Small intestine (tissue), 7 donors: Measurements from ENCODE around the gene RNPEPL1. TPM values are rescaled to one million over a fixed set of nuclear protein-coding genes. Genes with fewer than 3 reads are reported as not detected.

Source experiments
- DNase-seq, 2 donors: peaks; one replicate each; pipeline versions ENCODE4 v3.0.0 to v3.0.0-alpha.2; 2013
- FAIRE-seq: peaks from 2 replicates; lab custom pipeline; 2012; peaks lifted over from hg19 to GRCh38; lab: Jason Lieb, UNC
- H3K27ac ChIP-seq, 3 donors: one replicate each; pipeline ENCODE4 v1.5.1; 2013; ENCODE audit warnings: low read length in 2 of 3, mild to moderate bottlenecking in 2 of 3, control low read depth in 1 of 3, inconsistent platforms in 1 of 3, low read depth in 1 of 3, moderate library complexity in 1 of 3
- H3K27me3 ChIP-seq, 3 donors: one replicate each; pipeline ENCODE4 v1.6.1; 2013; ENCODE audit warnings: low read length in 3 of 3, inconsistent platforms in 1 of 3; ENCODE audit not compliant: control insufficient read depth in 3 of 3, insufficient read depth in 3 of 3
- H3K36me3 ChIP-seq, 3 donors: one replicate each; pipeline ENCODE4 v1.6.1; 2013; ENCODE audit warnings: low read length in 3 of 3, inconsistent platforms in 1 of 3, low read depth in 1 of 3, mild to moderate bottlenecking in 1 of 3, moderate library complexity in 1 of 3; ENCODE audit not compliant: control insufficient read depth in 3 of 3, insufficient read depth in 2 of 3
- H3K4me1 ChIP-seq, 3 donors: one replicate each; pipeline ENCODE4 v1.6.1; 2013; ENCODE audit warnings: low read length in 2 of 3, inconsistent platforms in 1 of 3, low read depth in 1 of 3, mild to moderate bottlenecking in 1 of 3, moderate library complexity in 1 of 3; ENCODE audit not compliant: control insufficient read depth in 3 of 3, insufficient read depth in 2 of 3
- H3K4me3 ChIP-seq, 3 donors: one replicate each; pipeline ENCODE4 v1.5.1; 2013; ENCODE audit warnings: low read length in 3 of 3, control low read depth in 1 of 3, inconsistent platforms in 1 of 3, low read depth in 1 of 3, mild to moderate bottlenecking in 1 of 3, moderate library complexity in 1 of 3
- H3K9me3 ChIP-seq, 2 donors: one replicate each; pipeline ENCODE4 v1.6.1; 2013; ENCODE audit warnings: low read depth in 1 of 2, low read length in 1 of 2; ENCODE audit not compliant: control insufficient read depth in 2 of 2, insufficient read depth in 1 of 2
- WGBS, 3 donors: extraction: QIAGEN DNeasy Blood & Tissue Kit; methylation state at CpG; one replicate each; pipeline ENCODE4 v1.1.7; 2013; 5-methylcytosine and 5-hydroxymethylcytosine counted together
- polyA plus RNA-seq, 4 donors: library from polyadenylated mRNA; stranded (reverse) in 3 of 4; unstranded in 1 of 4; fragments of 200-250 nt in 3 of 4; fragments of 120-200 nt in 1 of 4; gene quantifications; one replicate each; pipeline versions ENCODE4 v1.2.1 to v1.2.3, GENCODE V29; 2013
- donor health status: healthy with polysubstance abuse.
- donor health status: control.
- donor health status: control.
- donor health status: Bipolar disorder and iron deficiency.
- donor health status: healthy.

Gene RNPEPL1
- polyA plus RNA-seq, 4 donors: 63.6 to 149 (median 115) TPM

DNA sequence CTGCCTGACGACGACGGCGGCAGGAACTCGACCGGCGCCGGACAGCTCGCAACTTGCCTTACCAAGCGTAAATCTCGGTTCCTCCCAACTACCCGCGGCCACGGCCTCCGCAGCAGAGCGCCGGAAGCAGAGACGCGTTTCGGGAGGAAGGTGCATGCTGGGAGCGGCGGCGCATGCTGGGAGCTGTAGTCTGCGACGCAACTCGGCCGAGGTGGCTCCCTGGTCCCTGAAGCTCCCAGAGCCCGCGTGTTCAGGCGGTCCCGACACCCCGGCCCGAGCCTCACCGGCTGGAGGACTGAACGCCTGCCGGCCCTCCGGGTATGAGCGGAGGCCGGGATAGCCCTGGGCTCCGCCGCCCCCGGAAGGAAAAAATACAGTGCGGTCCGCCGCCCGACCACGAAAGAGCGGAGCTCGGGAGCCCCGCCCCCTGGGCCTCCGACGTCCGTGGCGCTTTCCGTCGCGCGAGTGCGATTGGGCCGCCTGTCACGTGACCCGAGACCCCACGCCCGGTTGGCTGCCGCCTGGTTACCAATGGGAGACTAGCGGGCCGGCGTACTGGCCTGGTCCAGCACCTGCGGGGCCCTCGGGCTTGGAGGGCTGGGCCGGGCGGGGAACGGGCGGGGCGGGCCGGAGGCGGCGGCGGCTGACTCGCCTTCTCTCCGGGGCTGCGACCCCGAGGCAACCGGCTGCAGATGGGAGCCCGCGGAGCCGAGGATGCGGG lies 18.1 kb downstream of the RNPEPL1 start, which contains the start of gene CAPN10:
Gene CAPN10, plus strand, starts transcription at position 537 of the 721 bp plus-strand sequence. Its CDS starts 178 bp downstream, at position 715.
- H3K4me3 ChIP-seq: peak within 1 kb of the TSS; percentile 87 to 90 (median 88)
- H3K36me3 ChIP-seq: peaks cover 0 to 43% (median 2%) of the 10 kb centered on the region in 3 donors
- DNase-seq (peak; percentile 98 to 99), FAIRE-seq (no peak)
- H3K9me3 ChIP-seq: peaks cover 0 to 7% of the 10 kb centered on the region in 2 donors
- peaks cover 5 to 18% (median 15%) of the 10 kb centered on the region in 3 donors for H3K4me1 ChIP-seq
- no peaks in the 10 kb centered on the region for H3K27me3 ChIP-seq
- peak within 1 kb of the TSS; percentile 79 to 95 (median 83) for H3K27ac ChIP-seq
- 0 to 1% (median 0%) methylated on average over 79 to 88 of the region's 88 CpGs for WGBS, 3 donors

DNA sequence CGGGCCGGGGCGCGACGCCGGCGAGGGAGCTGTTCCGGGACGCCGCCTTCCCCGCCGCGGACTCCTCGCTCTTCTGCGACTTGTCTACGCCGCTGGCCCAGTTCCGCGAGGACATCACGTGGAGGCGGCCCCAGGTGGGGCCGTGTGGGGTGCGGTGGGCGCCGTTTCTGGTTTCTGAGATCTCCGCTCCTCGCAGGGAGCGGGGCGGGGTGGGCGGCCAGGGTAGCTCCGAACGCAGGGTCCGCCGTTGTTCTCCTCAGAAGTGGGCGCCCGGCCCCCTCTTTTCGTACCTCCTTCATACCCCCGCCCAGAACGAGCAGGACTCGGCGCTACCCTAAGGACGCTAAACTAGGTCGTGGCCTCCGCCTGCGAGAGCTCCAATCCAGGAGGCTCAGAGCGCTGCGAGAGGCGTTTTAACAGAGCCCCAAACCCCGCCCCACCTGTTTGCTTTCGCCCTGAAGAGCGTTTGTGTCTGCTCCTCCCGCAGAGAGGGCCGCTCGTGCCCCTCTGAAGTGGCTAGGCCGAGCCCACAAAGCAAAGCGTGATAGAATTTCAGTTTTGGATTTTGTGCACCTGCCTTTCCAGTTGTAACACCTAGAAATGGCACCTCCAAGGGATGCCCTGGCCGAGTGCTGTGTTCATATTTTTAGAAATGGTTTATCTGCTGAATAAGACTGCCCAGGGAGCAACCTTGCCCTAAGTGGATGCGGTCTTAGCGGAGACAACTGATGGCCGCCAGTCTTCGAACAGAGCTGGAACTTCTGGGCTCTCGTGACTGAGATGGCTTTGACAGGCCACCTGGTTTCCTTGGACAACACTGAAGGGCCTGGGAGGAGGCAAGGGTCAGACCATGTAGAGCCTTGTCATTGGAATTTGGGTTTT lies 18.9 kb downstream of the RNPEPL1 start:
- FAIRE-seq: no peak
- Histone ChIP-seq H3K4me3 (peak overlapping the region; percentile 59 to 90 (median 88)), H3K36me3 (peaks cover 2 to 47% (median 4%) of the 10 kb centered on the region in 3 donors), H3K9me3 (no peaks in the 10 kb centered on the region), H3K4me1 (peaks cover 5 to 18% (median 15%) of the 10 kb centered on the region in 3 donors), H3K27me3 (no peaks in the 10 kb centered on the region), H3K27ac (peak overlapping the region in 2 of 3 donors; percentile 24 to 39)
- peak; percentile 50 to 60 for DNase-seq
- 2 to 3% (median 3%) methylated on average over 43 to 62 of the region's 62 CpGs for WGBS, 3 donors

DNA sequence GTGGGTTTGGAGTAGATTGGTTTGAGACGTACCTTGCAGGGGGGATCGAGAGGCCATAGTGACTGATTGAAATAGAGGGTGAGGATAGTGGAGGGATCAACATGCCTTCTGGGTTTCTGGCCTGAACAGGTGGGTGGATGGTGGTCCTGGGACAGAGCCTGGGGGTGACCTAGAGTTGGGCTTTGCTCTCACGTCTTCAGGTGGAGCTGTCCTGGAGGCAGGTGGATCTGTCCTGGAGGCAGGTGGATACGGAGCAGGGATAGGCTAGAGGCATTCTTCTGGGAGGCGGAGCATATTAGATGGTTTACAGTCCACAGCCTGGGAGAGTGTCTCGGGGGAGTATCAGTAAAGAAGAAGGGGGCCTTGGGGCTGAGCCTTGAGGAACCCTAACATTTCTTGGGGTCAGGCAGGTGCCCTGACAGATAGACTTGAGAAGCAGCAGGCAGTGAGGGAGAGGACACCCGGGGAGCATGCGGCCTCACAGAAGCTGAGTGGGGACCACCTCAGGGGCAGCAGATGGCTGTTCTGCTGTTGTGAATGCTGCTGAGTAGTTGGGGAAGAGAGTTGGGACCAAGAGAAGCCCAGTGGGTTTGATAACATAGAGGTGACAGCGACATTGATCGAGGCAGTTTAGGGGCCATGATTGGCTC lies 19.8 kb downstream of the RNPEPL1 start:
- H3K27ac ChIP-seq: no peak overlapping the region
- peak overlapping the region in 1 of 3 donors; percentile 88 for H3K4me3 ChIP-seq
- no peaks in the 10 kb centered on the region for H3K27me3 ChIP-seq
- FAIRE-seq: no peak
- WGBS, 3 donors: 67 to 80% (median 77%) methylated on average over 10 of the region's 10 CpGs
- H3K4me1 ChIP-seq: peaks cover 5 to 18% (median 15%) of the 10 kb centered on the region in 3 donors
- no peak for DNase-seq
- H3K9me3 ChIP-seq: no peaks in the 10 kb centered on the region
- peaks cover 2 to 54% (median 6%) of the 10 kb centered on the region in 3 donors for H3K36me3 ChIP-seq

DNA sequence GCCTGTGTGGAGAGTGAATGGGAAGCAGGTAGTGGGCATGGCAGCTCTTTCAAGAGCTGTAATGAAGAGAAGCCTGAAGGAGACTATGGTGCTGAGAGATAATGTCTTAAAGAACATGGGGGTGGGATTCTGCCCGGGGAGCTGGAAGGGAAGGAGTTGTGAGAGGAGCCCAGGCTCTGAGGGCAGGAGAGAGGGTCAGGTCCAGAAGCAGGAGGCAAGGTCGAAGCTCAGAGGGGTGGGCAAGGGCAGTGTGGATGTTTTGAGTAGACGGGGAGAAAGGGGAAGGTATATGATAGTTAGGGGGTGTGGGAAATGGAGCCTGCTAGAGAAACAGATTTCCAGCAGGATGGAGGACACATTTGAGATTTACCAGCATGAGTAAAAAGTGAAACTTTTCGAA lies 20.4 kb downstream of the RNPEPL1 start:
- Histone ChIP-seq H3K27me3 (no peaks in the 10 kb centered on the region), H3K4me3 (no peak overlapping the region), H3K4me1 (peaks cover 5 to 18% (median 15%) of the 10 kb centered on the region in 3 donors), H3K27ac (no peak overlapping the region), H3K36me3 (peaks cover 2 to 55% (median 6%) of the 10 kb centered on the region in 3 donors), H3K9me3 (no peaks in the 10 kb centered on the region)
- DNase-seq (no peak), FAIRE-seq (no peak)
- 77 to 91% (median 81%) methylated on average over 4 of the region's 4 CpGs for WGBS, 3 donors

DNA sequence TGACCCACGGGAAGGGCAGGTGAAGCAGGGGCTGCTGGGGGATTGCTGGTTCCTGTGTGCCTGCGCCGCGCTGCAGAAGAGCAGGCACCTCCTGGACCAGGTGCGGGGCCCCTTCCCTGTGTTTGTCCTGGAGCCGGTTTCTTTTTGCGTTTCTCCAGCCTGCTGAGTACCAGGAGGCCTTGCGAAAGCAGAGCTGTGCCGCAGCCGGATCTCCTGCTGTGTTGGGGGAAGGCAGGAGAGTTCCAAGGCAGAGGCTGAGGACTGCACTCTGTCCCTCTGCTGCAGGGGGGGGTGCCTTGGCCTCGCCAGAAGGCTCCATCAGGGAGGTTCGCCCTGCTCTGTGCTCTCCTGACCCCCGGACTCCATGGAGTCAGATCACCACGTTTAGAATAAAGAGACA lies 21.1 kb downstream of the RNPEPL1 start:
- H3K27me3 ChIP-seq: no peaks in the 10 kb centered on the region
- DNase-seq (no peak), FAIRE-seq (no peak)
- H3K27ac ChIP-seq: no peak overlapping the region
- H3K4me1 ChIP-seq: peaks cover 5 to 18% (median 15%) of the 10 kb centered on the region in 3 donors
- WGBS, 3 donors: 87 to 88% (median 87%) methylated on average over 14 of the region's 14 CpGs
- no peak overlapping the region for H3K4me3 ChIP-seq
- H3K36me3 ChIP-seq: peaks cover 2 to 59% (median 6%) of the 10 kb centered on the region in 3 donors
- H3K9me3 ChIP-seq: no peaks in the 10 kb centered on the region

DNA sequence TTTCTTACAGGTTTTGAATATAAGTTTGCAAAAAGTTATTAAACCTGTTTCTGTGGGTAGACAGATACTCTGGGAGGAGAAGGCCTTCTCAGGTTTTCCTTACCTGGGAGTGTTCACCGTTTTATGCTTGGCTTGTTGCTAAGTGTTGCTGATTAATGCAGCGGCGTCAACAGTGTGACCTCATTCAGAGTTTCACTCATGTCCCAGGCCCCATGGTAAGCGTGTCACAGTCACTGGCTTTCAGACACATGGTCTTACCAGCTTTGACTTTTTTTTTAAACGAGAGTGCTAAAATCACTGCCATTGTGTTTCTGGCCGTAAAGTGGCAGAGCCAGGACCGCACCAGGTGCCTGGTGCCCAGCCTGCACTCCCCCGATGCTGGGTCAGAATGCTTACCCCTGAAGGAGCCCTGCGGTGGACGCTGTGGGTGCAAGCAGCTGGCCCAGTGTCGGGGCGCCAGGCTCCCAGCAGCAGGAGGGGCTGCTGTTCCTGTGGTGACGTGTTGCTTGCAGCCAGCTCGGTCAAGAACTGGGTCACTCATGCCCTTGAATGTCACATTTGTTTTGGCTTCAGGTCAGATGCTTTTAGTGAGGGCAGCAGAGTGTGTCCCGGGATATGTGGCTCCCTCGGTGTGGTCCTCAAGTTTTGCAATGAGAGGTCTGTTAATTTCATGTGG lies 21.7 kb downstream of the RNPEPL1 start:
- no peak for FAIRE-seq
- Histone ChIP-seq H3K4me3 (no peak overlapping the region), H3K4me1 (peaks cover 3 to 15% (median 11%) of the 10 kb centered on the region in 3 donors), H3K9me3 (no peaks in the 10 kb centered on the region), H3K27ac (no peak overlapping the region), H3K27me3 (no peaks in the 10 kb centered on the region), H3K36me3 (peaks cover 2 to 61% (median 6%) of the 10 kb centered on the region in 3 donors)
- 88 to 92% (median 90%) methylated on average over 16 of the region's 16 CpGs for WGBS, 3 donors
- no peak for DNase-seq

DNA sequence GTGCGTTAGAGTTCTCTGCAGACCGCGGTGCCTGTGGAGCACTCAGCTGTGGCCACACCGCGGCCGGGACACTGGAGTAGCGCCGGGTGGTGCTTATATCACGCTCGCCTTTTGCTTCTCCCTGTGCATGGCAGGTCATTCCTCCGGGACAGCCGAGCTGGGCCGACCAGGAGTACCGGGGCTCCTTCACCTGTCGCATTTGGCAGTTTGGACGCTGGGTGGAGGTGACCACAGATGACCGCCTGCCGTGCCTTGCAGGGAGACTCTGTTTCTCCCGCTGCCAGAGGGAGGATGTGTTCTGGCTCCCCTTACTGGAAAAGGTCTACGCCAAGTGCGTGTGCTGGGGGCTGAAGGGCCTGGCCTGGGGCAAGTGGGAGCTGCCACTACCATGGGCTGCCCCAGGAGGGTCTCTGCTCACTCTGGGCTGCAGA lies 22.4 kb downstream of the RNPEPL1 start:
- Histone ChIP-seq H3K27me3 (no peaks in the 10 kb centered on the region), H3K27ac (no peak overlapping the region), H3K4me1 (peaks cover 0 to 10% (median 8%) of the 10 kb centered on the region in 3 donors), H3K36me3 (peaks cover 2 to 65% (median 6%) of the 10 kb centered on the region in 3 donors), H3K4me3 (no peak overlapping the region), H3K9me3 (no peaks in the 10 kb centered on the region)
- FAIRE-seq (no peak), DNase-seq (no peak)
- WGBS, 3 donors: 95 to 98% (median 97%) methylated on average over 21 of the region's 21 CpGs
